ENCODE data around the gene KLF13. TPM values are rescaled to one million over a fixed set of nuclear protein-coding genes. Genes with fewer than 3 reads are reported as not detected.

The KLF13 gene
- total RNA-seq, 2 experiments from 2014 or later, result 163 to 175 TPM

- H3K27ac Mint-ChIP-seq, result no peak overlapping the region
- peaks cover 16% of the 10 kb centered on the region for H3K36me3 Mint-ChIP-seq (ENCODE audit: low read depth)
- DNase-seq, result no peak
- ChIA-PET POLR2A (interaction anchor here (1.0 kb wide), 1 partner anchor 63 kb away, joined by 4 read pairs; no protein-coding TSS in a partner anchor), CTCF (interaction anchor here (1.1 to 1.9 kb wide), 5 partner anchors 11 to 103 kb away, joined by 3 to 6 read pairs (median 3); no protein-coding TSS in a partner anchor)
- intact Hi-C loops (cut with micrococcal nuclease), result loop anchor here (5.0 to 10.0 kb wide), 2 partner anchors 51 to 52 kb away; no protein-coding TSS in a partner anchor
- no peak for ATAC-seq
- peaks cover 61% of the 10 kb centered on the region for H3K4me1 Mint-ChIP-seq (ENCODE audit: low read depth)
- no peaks in the 10 kb centered on the region for H3K27me3 Mint-ChIP-seq
- H3K9me3 Mint-ChIP-seq, result peaks cover 12% of the 10 kb centered on the region
- TF ChIP-seq, protein P1, sequence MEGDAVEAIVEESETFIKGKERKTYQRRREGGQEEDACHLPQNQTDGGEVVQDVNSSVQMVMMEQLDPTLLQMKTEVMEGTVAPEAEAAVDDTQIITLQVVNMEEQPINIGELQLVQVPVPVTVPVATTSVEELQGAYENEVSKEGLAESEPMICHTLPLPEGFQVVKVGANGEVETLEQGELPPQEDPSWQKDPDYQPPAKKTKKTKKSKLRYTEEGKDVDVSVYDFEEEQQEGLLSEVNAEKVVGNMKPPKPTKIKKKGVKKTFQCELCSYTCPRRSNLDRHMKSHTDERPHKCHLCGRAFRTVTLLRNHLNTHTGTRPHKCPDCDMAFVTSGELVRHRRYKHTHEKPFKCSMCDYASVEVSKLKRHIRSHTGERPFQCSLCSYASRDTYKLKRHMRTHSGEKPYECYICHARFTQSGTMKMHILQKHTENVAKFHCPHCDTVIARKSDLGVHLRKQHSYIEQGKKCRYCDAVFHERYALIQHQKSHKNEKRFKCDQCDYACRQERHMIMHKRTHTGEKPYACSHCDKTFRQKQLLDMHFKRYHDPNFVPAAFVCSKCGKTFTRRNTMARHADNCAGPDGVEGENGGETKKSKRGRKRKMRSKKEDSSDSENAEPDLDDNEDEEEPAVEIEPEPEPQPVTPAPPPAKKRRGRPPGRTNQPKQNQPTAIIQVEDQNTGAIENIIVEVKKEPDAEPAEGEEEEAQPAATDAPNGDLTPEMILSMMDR (IDR thresholded peaks at IDR 0.05), result no peak
- H3K4me3 Mint-ChIP-seq, result no peak overlapping the region
Observed at GRCh38 chr15:31385736-31386135, 59.1 kb downstream of the KLF13 start.

GRCh38 chr15:31387092-31387478 is 60.5 kb downstream of the KLF13 start:
- ATAC-seq (no peak), DNase-seq (peak; percentile 66)
- no peaks in the 10 kb centered on the region for H3K27me3 Mint-ChIP-seq
- H3K27ac Mint-ChIP-seq, result peak overlapping the region; percentile 3
- H3K4me3 Mint-ChIP-seq, result no peak overlapping the region
- H3K4me1 Mint-ChIP-seq (ENCODE audit: low read depth), result peaks cover 63% of the 10 kb centered on the region
- peaks cover 9% of the 10 kb centered on the region for H3K36me3 Mint-ChIP-seq (ENCODE audit: low read depth)
- intact Hi-C loops (cut with micrococcal nuclease), result loop anchor here (5.0 to 10.0 kb wide), 2 partner anchors 50 to 52 kb away; no protein-coding TSS in a partner anchor
- POLR2A ChIA-PET, result interaction anchor here (1.1 to 1.6 kb wide), 2 partner anchors 10 to 34 kb away, joined by 4 to 6 read pairs; no protein-coding TSS in a partner anchor
- peaks cover 12% of the 10 kb centered on the region for H3K9me3 Mint-ChIP-seq
- CTCF ChIA-PET, result interaction anchor here (1.5 to 1.9 kb wide), 2 partner anchors 48 to 101 kb away, joined by 3 to 6 read pairs; no protein-coding TSS in a partner anchor
- TF ChIP-seq, protein P1 (IDR thresholded peaks at IDR 0.05), result no peak

GRCh38 chr15:31387479-31388118 is 61.0 kb downstream of the KLF13 start:
- Mint-ChIP-seq H3K4me1 (ENCODE audit: low read depth) (peaks cover 61% of the 10 kb centered on the region), H3K9me3 (peaks cover 12% of the 10 kb centered on the region), H3K4me3 (peak overlapping the region; percentile 45), H3K36me3 (ENCODE audit: low read depth) (peaks cover 9% of the 10 kb centered on the region), H3K27ac (peak overlapping the region; percentile 79), H3K27me3 (no peaks in the 10 kb centered on the region)
- ATAC-seq, result peak; percentile 41
- intact Hi-C loops (cut with micrococcal nuclease), result loop anchor here (5.0 to 10.0 kb wide), 2 partner anchors 50 to 53 kb away; no protein-coding TSS in a partner anchor
- TF ChIP-seq, protein P1 (IDR thresholded peaks at IDR 0.05), result no peak
- peak; percentile 58 for DNase-seq
- CTCF ChIA-PET, result interaction anchor here (0.9 to 1.0 kb wide), 2 partner anchors 48 to 101 kb away, joined by 3 read pairs; no protein-coding TSS in a partner anchor
- POLR2A ChIA-PET, result interaction anchor here (1.0 to 1.7 kb wide), 4 partner anchors 10 to 34 kb away, joined by 3 to 6 read pairs (median 4); no protein-coding TSS in a partner anchor

- no peaks in the 10 kb centered on the region for H3K27me3 Mint-ChIP-seq
- intact Hi-C loops (cut with micrococcal nuclease), result loop anchor here (5.0 to 10.0 kb wide), 2 partner anchors 48 to 55 kb away; no protein-coding TSS in a partner anchor
- peaks cover 12% of the 10 kb centered on the region for H3K9me3 Mint-ChIP-seq
- TF ChIP-seq, protein P1 (IDR thresholded peaks at IDR 0.05), result no peak
- POLR2A ChIA-PET, result interaction anchor here (0.9 to 1.9 kb wide), 4 partner anchors 8 to 46 kb away, joined by 3 to 8 read pairs (median 4); no protein-coding TSS in a partner anchor
- DNase-seq (no peak), ATAC-seq (no peak)
- peaks cover 9% of the 10 kb centered on the region for H3K36me3 Mint-ChIP-seq (ENCODE audit: low read depth)
- H3K4me1 Mint-ChIP-seq (ENCODE audit: low read depth), result peaks cover 62% of the 10 kb centered on the region
- no peak overlapping the region for H3K4me3 Mint-ChIP-seq
- CTCF ChIA-PET, result interaction anchor here (1.0 to 2.3 kb wide), 8 partner anchors 9 to 189 kb away, joined by 3 to 9 read pairs (median 4); no protein-coding TSS in a partner anchor
- H3K27ac Mint-ChIP-seq, result no peak overlapping the region
Observed at GRCh38 chr15:31389576-31389975, 62.9 kb downstream of the KLF13 start.
